AG09319 (cell line): ENCODE data around the gene ATP2C2.

ENCODE experiments used
- DNase-seq: peaks from one replicate; pipeline ENCODE4 v3.0.0-alpha.2; 2010; ENCODE audit warnings: low read depth; ENCODE audit errors: extremely low read depth
- CTCF ChIP-seq: IDR thresholded peaks from 2 replicates; pipeline ENCODE4 v1.5.1; 2011; ENCODE audit warnings: low read depth, mild to moderate bottlenecking, inconsistent platforms, low read length, moderate library complexity

Gene ATP2C2

GRCh38 chr16:84324434-84325262 is 43.7 kb upstream of the ATP2C2 start:
- no peak for DNase-seq
- no peak for TF ChIP-seq CTCF

- no peak for TF ChIP-seq CTCF
- no peak for DNase-seq
These were observed 41.8 kb upstream of the ATP2C2 start for GRCh38 chr16:84326545-84326944.

GRCh38 chr16:84327926-84328505 is 40.3 kb upstream of the ATP2C2 start:
- no peak for DNase-seq
- TF ChIP-seq CTCF: no peak

GRCh38 chr16:84329016-84329415 is 39.3 kb upstream of the ATP2C2 start:
- no peak for TF ChIP-seq CTCF
- DNase-seq: no peak

GRCh38 chr16:84329843-84330684 is 38.3 kb upstream of the ATP2C2 start:
- TF ChIP-seq CTCF: no peak
- DNase-seq: no peak

- no peak for DNase-seq
- no peak for TF ChIP-seq CTCF
These were observed 37.7 kb upstream of the ATP2C2 start for GRCh38 chr16:84330685-84331050.
